PC-3 (cell line): ENCODE results near the gene EFNA5. TPM values are rescaled to one million over a fixed set of nuclear protein-coding genes. Genes with fewer than 3 reads are reported as not detected.

Experiments
- ATAC-seq: fragments of 200-7000 bp; cut with Tn5 transposase; 2 replicates; pipeline ENCODE4 v1.9.1; 2020; ENCODE audit warnings: mild to moderate bottlenecking, moderate library complexity
- BruUV-seq: library from RNA; stranded (reverse); fragments of 400-500 nt; replicated peaks from 2 replicates; lab custom pipeline; 2021; lab: Mats Ljungman, UMichigan
- CTCF ChIA-PET: fragments of 300-600 bp; sonication (Branson Sonifier 250); formaldehyde crosslinking; loops from one replicate; lab custom pipeline; 2022; ENCODE audit warnings: antibody characterized with exemption; lab: Charles Lee
- POLR2A ChIA-PET: fragments of 300-600 bp; sonication (Branson Sonifier 250); formaldehyde crosslinking; loops from one replicate; lab custom pipeline; 2022; ENCODE audit warnings: antibody characterized with exemption; ENCODE audit not compliant: unreplicated experiment; lab: Charles Lee
- DNase-seq: peaks from one replicate; pipeline ENCODE4 v3.0.0-alpha.2; 2015
- H2AFZ ChIP-seq: fragments of 300-600 bp; sonication (generic); 2 replicates; pipeline ENCODE4 v1.6.0; 2016; ENCODE audit warnings: antibody characterized with exemption, low read length
- H3F3A ChIP-seq: fragments of 300-600 bp; sonication (generic); one replicate; pipeline ENCODE4 v1.6.0; 2017; ENCODE audit warnings: antibody characterized with exemption, low read length, control low read depth, mild to moderate bottlenecking; ENCODE audit not compliant: unreplicated experiment
- H3K27ac ChIP-seq: fragments of 300-600 bp; sonication (generic); 2 replicates; pipeline ENCODE4 v1.5.1; 2016; ENCODE audit warnings: mild to moderate bottlenecking, low read length
- H3K27me3 ChIP-seq: fragments of 300-600 bp; sonication (generic); 2 replicates; pipeline ENCODE4 v1.6.1; 2016; ENCODE audit warnings: low read length, mixed read lengths
- H3K36me3 ChIP-seq: fragments of 300-600 bp; sonication (generic); 2 replicates; pipeline ENCODE4 v1.6.1; 2016; ENCODE audit warnings: low read depth, mixed run types, low read length, mixed read lengths
- H3K4me1 ChIP-seq: fragments of 300-600 bp; sonication (generic); 2 replicates; pipeline ENCODE4 v1.5.1; 2016; ENCODE audit warnings: low read length; ENCODE audit not compliant: insufficient read depth
- H3K4me2 ChIP-seq: fragments of 300-600 bp; sonication (generic); 2 replicates; pipeline ENCODE4 v1.6.0; 2016; ENCODE audit warnings: low read length
- H3K4me3 ChIP-seq: fragments of 300-600 bp; sonication (generic); 2 replicates; pipeline ENCODE4 v1.5.1; 2016; ENCODE audit warnings: mild to moderate bottlenecking, low read length, mixed read lengths
- H3K79me2 ChIP-seq: fragments of 300-600 bp; sonication (generic); 2 replicates; pipeline ENCODE4 v1.6.1; 2017; ENCODE audit warnings: low read length, mixed read lengths
- H3K9ac ChIP-seq: fragments of 300-600 bp; sonication (generic); 2 replicates; pipeline ENCODE4 v1.6.0; 2016; ENCODE audit warnings: mild to moderate bottlenecking, low read length
- H3K9me2 ChIP-seq: fragments of 300-600 bp; sonication (generic); replicated peaks from 2 replicates; pipeline ENCODE4 v1.6.1; 2016; ENCODE audit warnings: mixed run types, low read length, mixed read lengths
- H3K9me3 ChIP-seq: fragments of 300-600 bp; sonication (generic); 2 replicates; pipeline ENCODE4 v1.6.1; 2016; ENCODE audit warnings: low read length, mixed read lengths
- H4K20me1 ChIP-seq: fragments of 300-600 bp; sonication (generic); 2 replicates; pipeline ENCODE4 v1.6.1; 2016; ENCODE audit warnings: low read length, mixed read lengths
- EZH2 ChIP-seq: fragments of 300-600 bp; sonication (generic); IDR thresholded peaks from one replicate; pipeline ENCODE4 v1.6.1; 2017; ENCODE audit warnings: antibody characterized with exemption, mild to moderate bottlenecking, low read length; ENCODE audit not compliant: unreplicated experiment
- EZH2phosphoT487 ChIP-seq: fragments of 300-600 bp; sonication (generic); IDR thresholded peaks from 2 replicates; pipeline ENCODE4 v1.6.1; 2018; ENCODE audit warnings: mild to moderate bottlenecking, antibody characterized with exemption, low read length, borderline replicate concordance
- intact Hi-C: fragments of 100-400 bp; cut with micrococcal nuclease; formaldehyde crosslinking; loops from 2 replicates; pipeline ENCODE4 v1.9.0; 2023
- total RNA-seq: library from RNA; depleted of rRNA; stranded (reverse); fragments of >200 nt; gene quantifications from 2 replicates; pipeline ENCODE4 v1.2.3, GENCODE V29; 2014
- TF ChIP-seq, protein P1 (sequence below): fragments of 300-600 bp; sonication (generic); conservative IDR thresholded peaks from 2 replicates; pipeline ENCODE4 v1.5.1; 2017; ENCODE audit warnings: antibody characterized with exemption, low read depth, mild to moderate bottlenecking, low read length

Gene EFNA5
- total RNA-seq, 1 experiment from 2014 or later, result 5.4 TPM

- Histone ChIP-seq H3K4me3 (no peak overlapping the region), H3K9me2 (no peaks in the 10 kb centered on the region), H3F3A (no peaks in the 10 kb centered on the region), H3K27ac (no peak overlapping the region), H2AFZ (no peak overlapping the region), H3K36me3 (no peaks in the 10 kb centered on the region), H3K4me2 (no peak overlapping the region), H3K79me2 (peaks cover 19% of the 10 kb centered on the region), H4K20me1 (no peaks in the 10 kb centered on the region), H3K4me1 (no peaks in the 10 kb centered on the region), H3K9me3 (no peaks in the 10 kb centered on the region), H3K27me3 (no peaks in the 10 kb centered on the region), H3K9ac (no peak overlapping the region)
- TF ChIP-seq, protein P1, sequence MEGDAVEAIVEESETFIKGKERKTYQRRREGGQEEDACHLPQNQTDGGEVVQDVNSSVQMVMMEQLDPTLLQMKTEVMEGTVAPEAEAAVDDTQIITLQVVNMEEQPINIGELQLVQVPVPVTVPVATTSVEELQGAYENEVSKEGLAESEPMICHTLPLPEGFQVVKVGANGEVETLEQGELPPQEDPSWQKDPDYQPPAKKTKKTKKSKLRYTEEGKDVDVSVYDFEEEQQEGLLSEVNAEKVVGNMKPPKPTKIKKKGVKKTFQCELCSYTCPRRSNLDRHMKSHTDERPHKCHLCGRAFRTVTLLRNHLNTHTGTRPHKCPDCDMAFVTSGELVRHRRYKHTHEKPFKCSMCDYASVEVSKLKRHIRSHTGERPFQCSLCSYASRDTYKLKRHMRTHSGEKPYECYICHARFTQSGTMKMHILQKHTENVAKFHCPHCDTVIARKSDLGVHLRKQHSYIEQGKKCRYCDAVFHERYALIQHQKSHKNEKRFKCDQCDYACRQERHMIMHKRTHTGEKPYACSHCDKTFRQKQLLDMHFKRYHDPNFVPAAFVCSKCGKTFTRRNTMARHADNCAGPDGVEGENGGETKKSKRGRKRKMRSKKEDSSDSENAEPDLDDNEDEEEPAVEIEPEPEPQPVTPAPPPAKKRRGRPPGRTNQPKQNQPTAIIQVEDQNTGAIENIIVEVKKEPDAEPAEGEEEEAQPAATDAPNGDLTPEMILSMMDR, result no peak
- TF ChIP-seq EZH2 (no peak), EZH2phosphoT487 (no peak)
- DNase-seq (no peak), ATAC-seq (no peak)
- ChIA-PET CTCF (no interaction called here), POLR2A (no interaction called here)
- intact Hi-C loops, result no loop called here
- no TSS peak for BruUV-seq
Observed at GRCh38 chr5:107605596-107606125, 65.1 kb downstream of the EFNA5 start.

DNA sequence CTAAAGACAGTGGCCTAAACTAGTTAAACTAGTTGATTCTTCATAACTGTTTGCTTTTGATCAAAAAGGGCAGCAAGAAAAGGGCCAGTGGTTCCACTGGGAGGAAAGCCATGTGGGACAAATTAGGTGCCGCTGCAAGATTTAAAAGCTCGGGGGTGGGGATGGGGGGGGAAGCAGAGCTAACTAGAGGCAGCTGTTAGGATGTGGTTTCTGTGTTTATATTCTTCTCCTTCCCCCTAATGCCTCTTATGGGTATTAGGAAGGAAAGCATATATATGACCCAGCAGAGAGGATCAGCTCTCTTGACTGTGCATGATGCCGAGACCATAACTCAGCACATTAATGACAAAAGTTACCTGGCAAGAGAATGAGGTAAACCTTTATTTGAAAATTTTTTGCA, 65.7 kb downstream of the EFNA5 start:
- no TSS peak for BruUV-seq
- H3K27ac ChIP-seq, result no peak overlapping the region
- H2AFZ ChIP-seq, result no peak overlapping the region
- DNase-seq (no peak), ATAC-seq (no peak)
- no peaks in the 10 kb centered on the region for H4K20me1 ChIP-seq
- intact Hi-C loops, result no loop called here
- ChIA-PET POLR2A (no interaction called here), CTCF (no interaction called here)
- no peak overlapping the region for H3K9ac ChIP-seq
- TF ChIP-seq EZH2, result no peak
- no peak for TF ChIP-seq EZH2phosphoT487
- TF ChIP-seq, protein P1, result no peak
- no peaks in the 10 kb centered on the region for H3K4me1 ChIP-seq
- no peaks in the 10 kb centered on the region for H3K9me2 ChIP-seq
- H3K36me3 ChIP-seq, result no peaks in the 10 kb centered on the region
- no peaks in the 10 kb centered on the region for H3K9me3 ChIP-seq
- H3K79me2 ChIP-seq, result peaks cover 19% of the 10 kb centered on the region
- no peaks in the 10 kb centered on the region for H3K27me3 ChIP-seq
- no peaks in the 10 kb centered on the region for H3F3A ChIP-seq
- no peak overlapping the region for H3K4me2 ChIP-seq
- H3K4me3 ChIP-seq, result no peak overlapping the region

DNA sequence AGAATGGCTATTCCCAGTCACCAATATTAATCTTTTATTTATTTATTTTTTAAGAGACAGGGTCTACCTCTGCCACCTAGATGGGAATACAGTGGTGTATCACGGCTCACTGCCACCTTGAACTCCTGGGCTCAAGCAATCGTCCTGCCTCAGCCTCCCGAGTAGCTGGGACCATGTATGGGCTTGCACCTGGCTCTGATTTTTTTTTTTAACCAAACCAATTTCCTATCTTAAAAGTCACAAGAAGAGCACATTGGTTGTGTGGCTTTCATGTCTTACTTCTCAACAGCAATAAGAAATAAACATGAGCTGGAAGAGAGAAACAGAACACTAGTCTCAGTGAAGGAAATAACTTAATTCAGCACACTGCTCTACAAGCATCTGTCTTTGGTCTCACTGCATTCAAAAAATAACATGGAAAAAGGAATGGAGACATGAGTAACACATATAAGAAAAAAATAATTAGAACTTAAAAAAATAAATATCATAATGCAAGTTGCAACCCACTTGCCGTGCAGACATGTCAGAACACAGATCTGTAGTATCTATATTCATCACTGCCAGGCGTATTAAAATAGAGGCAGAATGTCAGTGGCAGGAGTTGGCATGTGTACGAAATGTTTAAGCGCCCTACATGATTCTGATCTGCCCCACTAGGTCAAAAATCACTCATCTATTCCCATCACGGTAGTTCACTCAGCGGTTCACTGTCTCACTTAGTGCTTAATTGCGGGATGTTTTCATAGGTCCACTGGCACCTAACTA, 66.4 kb downstream of the EFNA5 start:
- TF ChIP-seq EZH2phosphoT487 (no peak), EZH2 (no peak)
- TF ChIP-seq, protein P1, result no peak
- ChIA-PET CTCF (no interaction called here), POLR2A (no interaction called here)
- DNase-seq, result no peak
- no peaks in the 10 kb centered on the region for H3F3A ChIP-seq
- H3K4me1 ChIP-seq, result no peaks in the 10 kb centered on the region
- no TSS peak for BruUV-seq
- H3K4me3 ChIP-seq, result no peak overlapping the region
- no peaks in the 10 kb centered on the region for H3K27me3 ChIP-seq
- H4K20me1 ChIP-seq, result no peaks in the 10 kb centered on the region
- no peak overlapping the region for H3K4me2 ChIP-seq
- no peak for ATAC-seq
- H3K9me3 ChIP-seq, result no peaks in the 10 kb centered on the region
- H3K27ac ChIP-seq, result no peak overlapping the region
- intact Hi-C loops, result no loop called here
- H3K9ac ChIP-seq, result no peak overlapping the region
- H3K79me2 ChIP-seq, result peaks cover 19% of the 10 kb centered on the region
- H3K9me2 ChIP-seq, result no peaks in the 10 kb centered on the region
- no peak overlapping the region for H2AFZ ChIP-seq
- H3K36me3 ChIP-seq, result no peaks in the 10 kb centered on the region
